HFF-Myc (cell line): ENCODE measurements around the gene CHST11.

Experiments
- DNase-seq: peaks from one replicate; pipeline ENCODE4 v3.0.0-alpha.2; 2011; ENCODE audit warnings: low read depth; ENCODE audit errors: extremely low read depth
- H3K4me3 ChIP-seq: replicated peaks from 2 replicates; pipeline ENCODE4 v1.5.1; 2011; ENCODE audit warnings: low read depth, mild to moderate bottlenecking, control low read depth, low read length
- TF ChIP-seq, protein P1 (sequence below): IDR thresholded peaks from 2 replicates; pipeline ENCODE4 v1.5.1; 2012; ENCODE audit warnings: mild to moderate bottlenecking, low read depth, low read length, control low read depth; ENCODE audit errors: missing control alignments

Gene CHST11

DNA sequence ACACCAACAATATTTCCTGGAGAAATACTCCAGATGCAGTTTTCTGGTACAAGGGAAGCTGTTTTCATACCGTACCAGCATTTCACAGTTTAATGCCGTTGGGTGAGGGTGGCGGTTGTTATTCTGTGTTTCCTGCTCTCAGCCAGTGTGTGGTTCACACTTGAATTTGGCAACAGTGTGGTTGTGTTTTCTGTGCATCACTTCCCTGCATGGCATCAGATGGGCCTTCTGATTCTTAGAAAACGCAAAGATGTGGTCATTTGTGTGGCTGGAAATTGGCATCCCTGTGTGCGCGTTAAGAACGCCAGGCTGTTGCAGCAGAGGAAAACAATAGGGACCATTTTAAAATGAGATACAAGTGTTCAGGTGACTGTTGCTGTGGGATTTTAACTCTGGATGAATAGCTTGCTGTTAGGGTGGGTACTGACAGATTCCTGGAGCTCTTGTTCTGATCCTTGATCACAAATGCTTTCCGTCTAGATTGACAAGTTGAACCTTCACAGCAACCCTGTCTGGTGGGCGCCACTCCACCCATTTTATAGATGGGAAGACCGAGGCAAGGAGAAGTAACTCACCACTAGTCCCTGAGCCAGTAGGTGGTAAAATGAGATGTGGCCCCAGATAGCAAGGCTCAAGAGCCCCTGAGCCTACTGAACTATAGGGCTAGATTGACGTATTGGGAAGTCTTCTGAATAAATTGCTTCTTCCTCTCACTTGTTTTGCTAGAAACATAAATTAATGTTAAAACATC, 231.2 kb downstream of the CHST11 start:
- H3K4me3 ChIP-seq: no peak overlapping the region
- no peak for DNase-seq
- TF ChIP-seq, protein P1, sequence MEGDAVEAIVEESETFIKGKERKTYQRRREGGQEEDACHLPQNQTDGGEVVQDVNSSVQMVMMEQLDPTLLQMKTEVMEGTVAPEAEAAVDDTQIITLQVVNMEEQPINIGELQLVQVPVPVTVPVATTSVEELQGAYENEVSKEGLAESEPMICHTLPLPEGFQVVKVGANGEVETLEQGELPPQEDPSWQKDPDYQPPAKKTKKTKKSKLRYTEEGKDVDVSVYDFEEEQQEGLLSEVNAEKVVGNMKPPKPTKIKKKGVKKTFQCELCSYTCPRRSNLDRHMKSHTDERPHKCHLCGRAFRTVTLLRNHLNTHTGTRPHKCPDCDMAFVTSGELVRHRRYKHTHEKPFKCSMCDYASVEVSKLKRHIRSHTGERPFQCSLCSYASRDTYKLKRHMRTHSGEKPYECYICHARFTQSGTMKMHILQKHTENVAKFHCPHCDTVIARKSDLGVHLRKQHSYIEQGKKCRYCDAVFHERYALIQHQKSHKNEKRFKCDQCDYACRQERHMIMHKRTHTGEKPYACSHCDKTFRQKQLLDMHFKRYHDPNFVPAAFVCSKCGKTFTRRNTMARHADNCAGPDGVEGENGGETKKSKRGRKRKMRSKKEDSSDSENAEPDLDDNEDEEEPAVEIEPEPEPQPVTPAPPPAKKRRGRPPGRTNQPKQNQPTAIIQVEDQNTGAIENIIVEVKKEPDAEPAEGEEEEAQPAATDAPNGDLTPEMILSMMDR: no peak

- no peak for DNase-seq
- no peak overlapping the region for H3K4me3 ChIP-seq
- TF ChIP-seq, protein P1: no peak
Measured at GRCh38 chr12:104689635-104690034, 232.9 kb downstream of the CHST11 start.

- no peak for DNase-seq
- no peak overlapping the region for H3K4me3 ChIP-seq
- TF ChIP-seq, protein P1: no peak
Measured at GRCh38 chr12:104691721-104692556, 235.2 kb downstream of the CHST11 start.

DNA sequence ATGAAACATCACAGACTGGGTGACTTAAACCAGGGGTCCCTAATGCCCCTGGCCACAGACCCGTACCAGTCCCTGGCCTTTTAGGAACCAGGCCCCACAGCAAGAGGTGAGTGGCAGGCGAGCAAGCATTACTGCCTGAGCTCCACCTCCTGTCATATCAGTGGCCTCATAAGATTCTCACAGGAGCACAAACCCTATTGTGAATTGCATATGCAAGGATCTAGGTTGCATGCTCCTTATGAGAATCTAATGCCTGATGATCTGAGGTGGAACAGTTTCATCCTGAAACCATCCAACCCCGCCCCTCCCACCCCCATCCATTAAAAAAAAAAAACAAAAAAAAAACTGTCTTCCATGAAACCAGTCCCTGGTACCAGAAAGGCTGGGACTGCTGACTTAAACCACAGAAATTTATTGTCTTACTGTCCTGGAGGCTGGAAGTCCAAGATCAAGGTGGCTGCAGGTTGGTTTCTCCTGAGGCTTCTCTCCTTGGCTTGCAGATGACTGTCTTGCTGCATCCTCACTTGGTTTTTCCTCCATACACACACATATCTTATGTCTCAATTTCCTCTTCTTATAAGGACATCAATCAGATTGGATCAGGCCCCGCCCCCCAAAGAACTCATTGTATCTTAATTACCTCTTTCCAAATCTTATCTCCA, 235.9 kb downstream of the CHST11 start:
- TF ChIP-seq, protein P1: no peak
- DNase-seq: no peak
- H3K4me3 ChIP-seq: no peak overlapping the region

GRCh38 chr12:104693493-104693892, 236.7 kb downstream of the CHST11 start:
- no peak for DNase-seq
- H3K4me3 ChIP-seq: no peak overlapping the region
- TF ChIP-seq, protein P1: no peak

DNA sequence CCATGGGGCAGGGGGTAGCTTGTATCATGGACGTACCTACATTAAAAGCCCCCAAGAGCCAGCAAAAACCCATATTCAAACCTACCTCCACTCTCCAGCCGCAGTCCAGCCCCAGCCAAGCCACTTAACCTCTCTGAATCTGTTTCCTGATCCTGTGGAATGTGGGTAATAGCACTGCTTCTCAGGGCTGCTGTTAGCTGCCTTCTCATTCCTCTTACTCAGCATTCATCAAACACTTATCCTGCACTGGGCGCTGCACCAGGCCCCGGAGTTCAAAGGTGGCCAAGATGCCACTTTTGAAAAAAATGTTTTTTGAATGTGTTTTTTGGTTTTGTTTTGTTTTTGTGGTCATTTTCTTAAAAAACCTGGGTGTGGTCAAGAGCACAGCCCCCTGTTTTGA, 237.4 kb downstream of the CHST11 start:
- H3K4me3 ChIP-seq: no peak overlapping the region
- TF ChIP-seq, protein P1: no peak
- DNase-seq: no peak
